Endometrial microvascular endothelial cells (primary cell): Measurements from ENCODE around the gene CCDC85A. TPM values are rescaled to one million over a fixed set of nuclear protein-coding genes. Genes with fewer than 3 reads are reported as not detected.

Experiments
- in situ Hi-C: cut with HindIII; loops from 2 replicates; pipeline ENCODE4 v1.10.0; 2017; ENCODE audit warnings: low sequenced_read_pairs, low pct_unique_long_range_greater_than_20kb; ENCODE audit errors: inconsistent ontology term
- total RNA-seq: library from RNA; depleted of rRNA; stranded (reverse); fragments of >200 nt; gene quantifications from one replicate; pipeline ENCODE4 v1.2.3, GENCODE V29; 2015; ENCODE audit errors: inconsistent ontology term

CCDC85A gene
- total RNA-seq, 1 donor from 2014 or later: 11.6 TPM

- in situ Hi-C loops: no loop called here
Measured at GRCh38 chr2:56390644-56391043, 206.9 kb downstream of the CCDC85A start.

- in situ Hi-C loops: no loop called here
Measured at GRCh38 chr2:56410140-56410539, 226.3 kb downstream of the CCDC85A start.

- in situ Hi-C loops: no loop called here
Measured at GRCh38 chr2:56416500-56417176, 232.8 kb downstream of the CCDC85A start.
